GM12878 (cell line): ENCODE results near the gene AKAP11. TPM values are rescaled to one million over a fixed set of nuclear protein-coding genes. Genes with fewer than 3 reads are reported as not detected.
"Not testable (repeated sequence)": the region's sequence is repeated elsewhere in the genome, so short reads cannot be mapped to it uniquely, and the experiment has no call there.

Source experiments
- ATAC-seq: fragments of 200-7000 bp; cut with Tn5 transposase; 3 replicates; pipeline ENCODE4 v1.9.1; 2020; ENCODE audit warnings: mild to moderate bottlenecking, moderate library complexity
- BruUV-seq: library from RNA; stranded (reverse); fragments of 400-500 nt; replicated peaks from 2 replicates; lab custom pipeline; 2021; lab: Mats Ljungman, UMichigan
- CTCF ChIA-PET: fragments of 300-600 bp; sonication (Branson Sonifier 250); formaldehyde crosslinking; extraction: SDS; loops from one replicate; lab custom pipeline; 2021; ENCODE audit warnings: inconsistent platforms; lab: Yijun Ruan, JAX
- POLR2A ChIA-PET: fragments of 350-600 bp; formaldehyde crosslinking; extraction: SDS; loops from one replicate; lab custom pipeline; 2021; ENCODE audit warnings: inconsistent platforms; lab: Charles Lee
- RAD21 ChIA-PET: fragments of 300-600 bp; sonication (Branson Sonifier 250); formaldehyde crosslinking; loops from one replicate; lab custom pipeline; 2023; ENCODE audit warnings: antibody characterized with exemption; ENCODE audit not compliant: unreplicated experiment; lab: Charles Lee
- SMC1A ChIA-PET: fragments of 300-600 bp; sonication (Branson Sonifier 250); formaldehyde crosslinking; loops from one replicate; lab custom pipeline; 2023; ENCODE audit not compliant: unreplicated experiment, uncharacterized antibody; lab: Charles Lee
- DNase-seq: peaks from one replicate; pipeline ENCODE4 v3.0.0-alpha.2; 2011; ENCODE audit warnings: low read depth, low spot score
- FAIRE-seq: peaks from 3 replicates; lab custom pipeline; 2011; peaks lifted over from hg19 to GRCh38; lab: Jason Lieb, UNC
- H2AFZ ChIP-seq: 2 replicates; pipeline ENCODE4 v1.6.0; 2011; ENCODE audit warnings: low read depth, low read length, control low read depth; ENCODE audit not compliant: control insufficient read depth
- H3K27ac ChIP-seq: 2 replicates; pipeline ENCODE4 v1.5.1; 2011; ENCODE audit warnings: control low read depth; ENCODE audit not compliant: control insufficient read depth, insufficient read depth
- H3K27me3 ChIP-seq, 2 experiments: replicated peaks in 1 of 2; 2 replicates each; pipeline versions ENCODE4 v1.6.0 to v1.6.1; 2011; ENCODE audit warnings: low read length in 1 of 2; ENCODE audit not compliant: control insufficient read depth in 2 of 2, insufficient read depth in 2 of 2
- H3K36me3 ChIP-seq, 2 experiments: 2 replicates each; pipeline ENCODE4 v1.5.1; 2011; ENCODE audit warnings: low read length in 1 of 2; ENCODE audit not compliant: control insufficient read depth in 2 of 2, insufficient read depth in 2 of 2
- H3K4me1 ChIP-seq: 2 replicates; pipeline ENCODE4 v1.6.1; 2011; ENCODE audit warnings: mild to moderate bottlenecking, low read length, moderate library complexity, mixed read lengths; ENCODE audit not compliant: control insufficient read depth, insufficient read depth
- H3K4me2 ChIP-seq: 2 replicates; pipeline ENCODE4 v1.6.0; 2011; ENCODE audit warnings: control low read depth; ENCODE audit not compliant: control insufficient read depth, insufficient read depth
- H3K4me3 ChIP-seq: fragments of 200-600 bp; sonication (generic); 2 replicates; pipeline ENCODE4 v1.5.1; 2016
- H3K79me2 ChIP-seq: 2 replicates; pipeline ENCODE4 v1.6.0; 2011; ENCODE audit warnings: low read length; ENCODE audit not compliant: control insufficient read depth, insufficient read depth
- H3K9ac ChIP-seq: 2 replicates; pipeline ENCODE4 v1.8.0; 2011; ENCODE audit warnings: low read length, control low read depth, mixed read lengths; ENCODE audit not compliant: control insufficient read depth, insufficient read depth
- H3K9me3 ChIP-seq: replicated peaks from 3 replicates; pipeline ENCODE4 v1.5.1; 2011; ENCODE audit warnings: mild to moderate bottlenecking, low read length; ENCODE audit not compliant: control insufficient read depth, insufficient read depth
- H4K20me1 ChIP-seq: 2 replicates; pipeline ENCODE4 v1.6.0; 2011; ENCODE audit not compliant: control insufficient read depth, insufficient read depth
- ASH2L ChIP-seq: fragments of 300-600, 200-600 bp; sonication (generic); IDR thresholded peaks from 2 replicates; pipeline ENCODE4 v1.6.1; 2017; ENCODE audit warnings: low read depth, mild to moderate bottlenecking, borderline replicate concordance
- CREM ChIP-seq: IDR thresholded peaks from 2 replicates; pipeline ENCODE4 v1.6.1; 2014; ENCODE audit warnings: antibody characterized with exemption, low read depth
- MYB ChIP-seq: fragments of 150-350 bp; IDR thresholded peaks from 2 replicates; pipeline ENCODE4 v1.6.1; 2014; ENCODE audit warnings: mild to moderate bottlenecking, low read depth, low read length, borderline replicate concordance
- PML ChIP-seq: IDR thresholded peaks from 2 replicates; pipeline ENCODE4 v1.6.1; 2012; ENCODE audit warnings: low read length, inconsistent platforms
- WGBS: methylation state at CpG from one replicate; pipeline ENCODE4 v1.1.6; 2016; ENCODE audit warnings: low lambda C conversion rate; ENCODE audit not compliant: insufficient replicate concordance, insufficient coverage; ENCODE audit errors: missing lambda C conversion rate; 5-methylcytosine and 5-hydroxymethylcytosine counted together
- in situ Hi-C: fragments of 300-500 bp; cut with MboI; formaldehyde crosslinking; loops from 9 replicates; pipeline ENCODE4 v1.14.3; 2018; ENCODE audit warnings: mixed read lengths
- intact Hi-C: fragments of 100-400 bp; cut with micrococcal nuclease; formaldehyde crosslinking; loops from one replicate; pipeline ENCODE4 v1.14.2; 2022; ENCODE audit not compliant: unreplicated experiment
- polyA plus RNA-seq, 11 experiments: library from polyadenylated mRNA; depleted of rRNA in 4 of 11; unstranded in 6 of 11; stranded (reverse) in 5 of 11; fragments of >200 nt; fragmentation: Nextera tagmentation in 4 of 11; fragmentation: Illumina TruSeq in 1 of 11; extraction: Ambion mirVana in 4 of 11; extraction: Trizol in 1 of 11; gene quantifications; 1 replicate in 1 of 11; 2 replicates in 10 of 11; pipeline versions ENCODE4 v1.2.1 to v1.2.3, GENCODE V29; 2011 to 2016; ENCODE audit warnings: inconsistent platforms in 2 of 11, missing spikeins in 2 of 11, low read depth in 1 of 11
- total RNA-seq, 4 experiments: library from RNA; depleted of rRNA in 3 of 4; stranded (reverse); fragments of >200 nt in 3 of 4; fragmentation: Illumina TruSeq in 1 of 4; extraction: Trizol in 1 of 4; gene quantifications; 2 replicates each; pipeline versions ENCODE4 v1.2.1 to v1.2.3, GENCODE V29; 2013 to 2021
- TF ChIP-seq, protein P1 (sequence below): fragments of 450-650 bp; conservative IDR thresholded peaks from 2 replicates; pipeline ENCODE4 v1.6.1; 2017; ENCODE audit warnings: mild to moderate bottlenecking, moderate library complexity

The AKAP11 gene
- total and polyA plus RNA-seq, 10 of the 15 experiments (the other 5 are each of a cell fraction or from before 2014, with no cell fraction given) = 4.8 to 36.8 (median 17.9) TPM

DNA sequence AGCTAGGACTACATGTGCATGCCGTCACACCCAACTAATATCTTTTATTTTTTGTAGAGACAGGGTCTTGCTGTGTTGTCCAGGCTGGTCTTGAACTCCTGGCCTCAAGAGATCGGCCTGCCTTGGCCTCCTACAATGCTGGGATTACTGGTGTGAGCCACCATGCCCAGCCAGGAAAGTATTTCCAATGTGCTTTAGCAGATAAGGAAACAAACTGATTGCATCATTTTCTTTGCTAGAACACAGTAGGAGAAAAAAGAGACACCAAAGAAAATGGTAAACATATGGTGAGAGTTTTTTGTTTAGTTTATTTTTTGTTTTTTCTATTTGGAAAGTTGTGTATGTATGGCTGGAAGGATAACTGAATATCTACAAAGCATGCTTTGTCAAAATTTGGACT is 46.9 kb upstream of the AKAP11 start:
- ATAC-seq = no peak
- RAD21 ChIA-PET = no interaction called here
- SMC1A ChIA-PET = interaction anchor here (0.8 to 1.1 kb wide), 2 partner anchors 9 to 115 kb away, joined by 3 read pairs; no protein-coding TSS in a partner anchor

DNA sequence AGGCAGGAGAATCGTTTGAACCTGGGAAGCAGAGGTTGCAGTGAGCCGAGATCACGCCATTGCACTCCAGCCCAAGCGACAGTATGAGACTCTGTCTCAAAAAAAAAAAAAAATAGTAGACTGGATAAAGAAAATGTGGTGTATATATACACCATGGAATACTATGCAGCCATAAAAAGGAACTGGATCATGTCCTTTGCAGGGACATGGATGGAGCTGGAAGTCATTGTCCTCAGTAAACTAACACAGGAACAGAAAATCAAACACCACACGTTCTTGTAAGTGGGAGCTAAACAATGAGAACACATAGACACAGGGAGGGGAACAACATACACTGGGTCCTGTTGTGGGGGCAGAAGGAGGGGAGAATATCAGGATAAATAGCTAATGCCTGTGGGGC is 45.2 kb upstream of the AKAP11 start:
- WGBS = 100% methylated on average over 5 of the region's 5 CpGs
- POLR2A ChIA-PET, H3K9ac ChIP-seq, H3K79me2 ChIP-seq, H2AFZ ChIP-seq, H3K27me3 ChIP-seq, H3K4me2 ChIP-seq, ATAC-seq, H3K36me3 ChIP-seq, H4K20me1 ChIP-seq, H3K27ac ChIP-seq, intact Hi-C loops, in situ Hi-C loops, BruUV-seq, H3K4me3 ChIP-seq, DNase-seq, H3K9me3 ChIP-seq, FAIRE-seq, H3K4me1 ChIP-seq: not testable (repeated sequence)
- SMC1A ChIA-PET = interaction anchor here (0.7 kb wide), 1 partner anchor 547 kb away, joined by 3 read pairs; no protein-coding TSS in a partner anchor
- RAD21 ChIA-PET = interaction anchor here (0.7 kb wide), 1 partner anchor 31 kb away, joined by 3 read pairs; no protein-coding TSS in a partner anchor
- CTCF ChIA-PET = interaction anchor here (0.6 to 1.0 kb wide), 2 partner anchors 13 to 1281 kb away, joined by 3 to 4 read pairs; no protein-coding TSS in a partner anchor

More for the DNA sequence above, 46.9 kb upstream of the AKAP11 start:
- POLR2A ChIA-PET = no interaction called here
- FAIRE-seq (peak; percentile 18), DNase-seq (no peak)
- intact Hi-C loops = no loop called here
- H2AFZ ChIP-seq = no peak overlapping the region
- H3K27ac ChIP-seq = no peak overlapping the region
- no peak overlapping the region for H3K4me2 ChIP-seq
- TF ChIP-seq ASH2L = no peak
- TF ChIP-seq CREM = no peak
- no peak for TF ChIP-seq MYB
- TF ChIP-seq, protein P1, sequence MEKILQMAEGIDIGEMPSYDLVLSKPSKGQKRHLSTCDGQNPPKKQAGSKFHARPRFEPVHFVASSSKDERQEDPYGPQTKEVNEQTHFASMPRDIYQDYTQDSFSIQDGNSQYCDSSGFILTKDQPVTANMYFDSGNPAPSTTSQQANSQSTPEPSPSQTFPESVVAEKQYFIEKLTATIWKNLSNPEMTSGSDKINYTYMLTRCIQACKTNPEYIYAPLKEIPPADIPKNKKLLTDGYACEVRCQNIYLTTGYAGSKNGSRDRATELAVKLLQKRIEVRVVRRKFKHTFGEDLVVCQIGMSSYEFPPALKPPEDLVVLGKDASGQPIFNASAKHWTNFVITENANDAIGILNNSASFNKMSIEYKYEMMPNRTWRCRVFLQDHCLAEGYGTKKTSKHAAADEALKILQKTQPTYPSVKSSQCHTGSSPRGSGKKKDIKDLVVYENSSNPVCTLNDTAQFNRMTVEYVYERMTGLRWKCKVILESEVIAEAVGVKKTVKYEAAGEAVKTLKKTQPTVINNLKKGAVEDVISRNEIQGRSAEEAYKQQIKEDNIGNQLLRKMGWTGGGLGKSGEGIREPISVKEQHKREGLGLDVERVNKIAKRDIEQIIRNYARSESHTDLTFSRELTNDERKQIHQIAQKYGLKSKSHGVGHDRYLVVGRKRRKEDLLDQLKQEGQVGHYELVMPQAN = no peak
- no peak for TF ChIP-seq PML
- no peaks in the 10 kb centered on the region for H3K9me3 ChIP-seq
- BruUV-seq = no TSS peak
- no peaks in the 10 kb centered on the region for H4K20me1 ChIP-seq
- CTCF ChIA-PET = interaction anchor here (0.6 to 1.8 kb wide), 3 partner anchors 8 to 963 kb away, joined by 4 to 5 read pairs (median 5); no protein-coding TSS in a partner anchor
- in situ Hi-C loops = no loop called here
- no peak overlapping the region for H3K4me3 ChIP-seq
- H3K79me2 ChIP-seq = no peaks in the 10 kb centered on the region
- no peak overlapping the region for H3K9ac ChIP-seq
- 97% methylated on average over 2 of the region's 2 CpGs for WGBS
- no peaks in the 10 kb centered on the region for H3K4me1 ChIP-seq
- H3K27me3 ChIP-seq = no peaks in the 10 kb centered on the region
- H3K36me3 ChIP-seq = peaks cover 0 to 13% of the 10 kb centered on the region in 2 experiments; a peak in 2 of 4 replicates
